ENCODE data around the gene FOXP1.

FOXP1 gene

DNA sequence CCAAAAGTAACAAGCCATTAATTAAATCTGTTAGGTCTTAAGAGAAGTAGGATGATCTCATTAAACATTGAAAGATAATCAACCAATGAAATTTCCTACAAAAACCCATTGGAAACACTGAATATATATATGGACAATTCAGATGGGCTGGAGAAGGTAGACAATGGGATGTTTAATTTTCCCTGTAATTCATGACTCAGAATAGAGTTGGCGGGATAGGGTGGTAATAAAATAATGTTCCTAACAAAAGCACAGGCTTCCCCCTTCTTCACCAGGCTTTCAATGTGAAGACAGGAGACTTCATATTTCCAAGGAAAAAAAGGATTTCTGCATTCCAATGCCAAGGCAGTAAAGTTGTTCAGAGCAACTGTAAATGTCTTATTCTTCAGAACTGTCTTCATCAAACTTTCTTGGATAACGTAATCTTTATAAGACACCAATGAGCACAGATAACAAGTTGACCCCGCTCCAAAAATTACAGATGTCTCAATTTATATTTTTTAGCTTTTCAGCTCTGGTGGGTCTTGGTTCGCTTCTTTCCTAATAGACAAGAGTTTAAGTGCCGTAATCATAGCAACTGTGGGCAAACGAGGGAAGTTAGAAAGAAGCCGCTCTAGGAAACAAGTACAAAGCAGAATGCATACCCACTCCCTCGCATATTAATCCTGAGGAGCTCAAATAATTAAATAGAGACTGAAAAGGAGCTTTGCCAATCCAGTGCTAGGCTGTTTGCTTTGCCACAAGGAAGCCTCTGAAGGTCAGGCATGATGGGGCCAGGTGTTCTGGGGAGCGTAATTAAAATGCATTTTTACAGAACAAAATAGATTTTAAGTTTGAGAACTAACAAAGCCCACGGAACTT, 377.0 kb downstream of the FOXP1 start:
- no peak for TF ChIP-seq ZNF274 (IDR thresholded peaks at IDR 0.05; ENCODE audit: low read depth, low read length)

DNA sequence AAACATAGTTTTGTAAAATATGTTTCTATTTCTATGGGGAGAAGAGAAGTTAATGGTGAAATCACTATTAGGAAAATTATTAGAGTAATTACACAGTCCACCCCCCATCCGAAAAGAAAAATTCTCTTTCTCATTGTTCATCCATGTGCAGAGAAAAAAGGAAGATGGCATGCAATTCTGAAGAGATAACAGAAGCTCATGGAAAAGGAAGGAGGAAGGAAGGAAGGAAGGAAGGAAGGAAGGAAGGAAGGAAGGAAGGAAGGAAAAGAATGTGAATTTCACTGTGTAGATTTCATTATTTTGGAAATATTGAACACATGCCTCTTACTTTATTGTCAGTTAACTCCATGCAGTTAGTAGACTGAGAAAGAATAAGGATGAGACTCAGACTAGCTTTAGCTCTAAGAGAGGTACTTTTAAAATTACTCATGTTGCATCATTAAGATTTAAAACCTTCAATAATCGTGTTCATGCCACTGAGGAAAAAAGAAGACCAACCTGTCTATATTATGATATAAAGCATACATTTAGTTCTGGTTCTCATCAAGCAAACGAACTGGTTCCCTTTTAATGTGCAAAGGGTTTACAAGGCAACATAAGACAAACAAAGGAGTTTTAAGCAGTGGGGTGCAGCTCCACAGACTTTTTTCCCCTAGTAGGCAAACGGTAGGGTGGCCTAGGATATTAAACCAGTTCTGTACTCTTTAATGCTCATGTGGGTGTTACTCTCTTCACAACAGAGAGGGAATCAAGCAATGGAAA, 379.6 kb downstream of the FOXP1 start:
- TF ChIP-seq ZNF274 (IDR thresholded peaks at IDR 0.05; ENCODE audit: low read depth, low read length): no peak

More for the DNA sequence above, 377.0 kb downstream of the FOXP1 start:
- no peak overlapping the region for H3K4me3 ChIP-seq (ENCODE audit: low read length)

DNA sequence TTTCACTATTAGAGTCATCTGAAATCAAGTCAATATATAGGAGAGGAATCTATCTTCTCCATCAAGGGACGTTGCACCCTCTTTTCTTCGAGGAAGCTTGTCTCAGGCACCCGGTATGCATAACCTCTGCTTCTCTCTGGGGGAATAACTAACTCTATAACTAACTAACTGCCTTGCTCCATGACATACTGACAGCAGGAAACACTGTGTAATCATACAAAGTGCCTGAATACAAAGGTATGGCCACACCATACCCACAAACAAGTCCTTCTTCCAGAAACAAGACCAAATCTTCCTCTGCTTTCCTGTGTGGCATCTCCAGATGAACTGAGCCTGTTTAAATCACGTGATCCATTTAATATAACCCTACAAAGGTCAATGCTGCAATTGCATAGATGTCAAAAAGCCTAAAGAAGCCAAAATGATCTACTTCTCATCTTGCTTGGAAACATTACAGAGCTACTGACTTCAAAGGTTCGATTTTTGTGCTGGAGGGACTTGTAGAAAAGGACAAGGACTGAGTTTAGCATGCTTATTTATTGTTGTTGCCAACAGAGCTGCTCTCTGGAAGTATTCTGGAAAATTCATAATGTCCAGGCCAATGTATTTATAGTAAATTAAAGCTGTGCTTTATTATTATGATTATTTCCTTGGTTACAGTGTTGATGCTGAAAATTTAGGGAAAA, 380.5 kb downstream of the FOXP1 start:
- no peak overlapping the region for H3K4me3 ChIP-seq (ENCODE audit: low read length)
- no peak for TF ChIP-seq ZNF274 (IDR thresholded peaks at IDR 0.05; ENCODE audit: low read depth, low read length)

More for the DNA sequence above, 379.6 kb downstream of the FOXP1 start:
- H3K4me3 ChIP-seq (ENCODE audit: low read length): no peak overlapping the region

- no peak for TF ChIP-seq ZNF274 (IDR thresholded peaks at IDR 0.05; ENCODE audit: low read depth, low read length)
- no peak overlapping the region for H3K4me3 ChIP-seq (ENCODE audit: low read length)
Observed at GRCh38 chr3:71201939-71202338, 381.6 kb downstream of the FOXP1 start.

- H3K4me3 ChIP-seq (ENCODE audit: low read length): no peak overlapping the region
- no peak for TF ChIP-seq ZNF274 (IDR thresholded peaks at IDR 0.05; ENCODE audit: low read depth, low read length)
Observed at GRCh38 chr3:71197841-71198565, 385.5 kb downstream of the FOXP1 start.

DNA sequence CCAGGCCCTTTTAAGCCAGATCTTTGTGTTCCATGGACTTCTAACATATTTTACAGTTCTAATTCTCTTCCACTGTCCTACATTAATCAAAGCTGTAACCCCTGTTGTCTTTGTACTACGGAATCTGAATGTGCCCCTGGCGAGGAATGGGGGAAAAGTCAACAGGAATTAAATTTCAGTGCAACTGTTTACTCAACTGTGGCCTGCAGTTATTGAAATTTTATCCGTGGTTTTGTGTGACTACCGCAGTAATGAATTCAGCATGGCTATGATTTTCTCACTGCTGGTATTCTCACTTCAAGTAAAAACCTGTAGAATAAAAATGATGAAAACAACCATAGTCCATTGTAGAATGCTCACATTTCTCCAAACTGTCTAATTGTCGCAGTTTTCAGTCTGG, 388.0 kb downstream of the FOXP1 start:
- no peak for TF ChIP-seq ZNF274 (IDR thresholded peaks at IDR 0.05; ENCODE audit: low read depth, low read length)

GRCh38 chr3:71194785-71195184, 388.7 kb downstream of the FOXP1 start:
- TF ChIP-seq ZNF274 (IDR thresholded peaks at IDR 0.05; ENCODE audit: low read depth, low read length): no peak
- no peak overlapping the region for H3K4me3 ChIP-seq (ENCODE audit: low read length)

More for the DNA sequence above, 388.0 kb downstream of the FOXP1 start:
- no peak overlapping the region for H3K4me3 ChIP-seq (ENCODE audit: low read length)

DNA sequence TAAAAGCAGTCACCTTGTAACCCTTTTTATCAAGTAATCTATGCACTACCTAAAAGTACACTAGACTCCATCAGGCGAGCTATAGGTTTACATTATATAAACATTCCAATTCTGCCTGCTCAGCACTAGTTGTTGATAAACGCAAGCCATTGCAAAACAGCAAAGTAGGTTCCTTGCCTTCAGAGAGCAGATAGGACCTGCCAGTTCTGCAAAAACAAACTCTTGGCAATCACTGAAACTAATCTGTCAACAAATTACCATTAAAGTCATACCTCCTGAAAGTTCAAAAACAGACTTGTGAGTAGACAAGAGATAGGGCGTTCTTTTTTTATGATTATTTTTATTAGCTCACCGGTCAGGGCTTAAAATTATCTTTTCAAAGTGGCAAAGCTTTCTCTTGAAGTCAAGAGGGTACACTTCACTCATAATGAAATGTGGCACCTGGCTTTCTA, 392.5 kb downstream of the FOXP1 start:
- TF ChIP-seq ZNF274 (IDR thresholded peaks at IDR 0.05; ENCODE audit: low read depth, low read length): no peak
- no peak overlapping the region for H3K4me3 ChIP-seq (ENCODE audit: low read length)

DNA sequence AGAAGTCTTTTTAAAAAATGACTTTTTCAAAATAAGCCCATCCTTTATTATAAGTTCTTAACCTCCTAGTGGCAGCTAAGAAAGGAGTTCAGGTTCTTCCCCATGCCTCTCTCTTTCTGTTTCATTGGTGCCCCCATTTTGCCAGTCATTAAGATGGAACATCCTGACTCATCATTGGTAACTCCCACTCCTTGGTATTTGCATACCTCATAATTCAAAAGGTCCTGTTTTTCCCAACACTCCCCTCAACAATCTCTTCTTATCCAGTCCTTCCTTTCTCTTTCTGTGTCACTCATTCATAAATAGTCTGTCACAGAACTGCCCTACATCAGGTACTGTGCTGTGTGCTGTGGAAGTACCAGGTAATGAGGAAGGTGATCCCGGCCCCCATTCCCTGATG, 394.0 kb downstream of the FOXP1 start:
- no peak for TF ChIP-seq ZNF274 (IDR thresholded peaks at IDR 0.05; ENCODE audit: low read depth, low read length)
- H3K4me3 ChIP-seq (ENCODE audit: low read length): no peak overlapping the region

GRCh38 chr3:71187715-71188114, 395.8 kb downstream of the FOXP1 start:
- TF ChIP-seq ZNF274 (IDR thresholded peaks at IDR 0.05; ENCODE audit: low read depth, low read length): no peak
- no peak overlapping the region for H3K4me3 ChIP-seq (ENCODE audit: low read length)

DNA sequence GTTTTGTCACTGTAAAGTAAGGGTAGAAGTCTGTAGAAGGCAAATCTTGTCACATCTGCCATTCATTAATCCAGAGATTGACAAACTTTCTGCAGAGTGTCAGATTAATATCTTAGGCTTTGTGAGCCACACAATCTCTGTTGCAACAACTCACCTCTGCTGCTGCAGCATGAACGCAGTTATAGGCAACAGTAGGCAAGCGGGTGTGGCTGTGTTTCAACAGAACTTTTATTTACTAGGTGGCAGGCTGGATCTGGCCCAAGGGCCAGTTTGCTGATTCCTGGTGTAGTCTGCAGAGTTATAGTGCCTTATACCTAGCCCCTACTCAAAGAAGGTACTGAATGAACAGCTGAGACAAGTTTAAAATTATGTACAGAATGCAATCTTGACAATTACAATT, 396.7 kb downstream of the FOXP1 start:
- TF ChIP-seq ZNF274 (IDR thresholded peaks at IDR 0.05; ENCODE audit: low read depth, low read length): no peak

GRCh38 chr3:71185733-71186455, 397.6 kb downstream of the FOXP1 start:
- no peak for TF ChIP-seq ZNF274 (IDR thresholded peaks at IDR 0.05; ENCODE audit: low read depth, low read length)
- no peak overlapping the region for H3K4me3 ChIP-seq (ENCODE audit: low read length)

More for the DNA sequence above, 396.7 kb downstream of the FOXP1 start:
- no peak overlapping the region for H3K4me3 ChIP-seq (ENCODE audit: low read length)

GRCh38 chr3:71184252-71184651, 399.3 kb downstream of the FOXP1 start:
- H3K4me3 ChIP-seq (ENCODE audit: low read length): no peak overlapping the region
- TF ChIP-seq ZNF274 (IDR thresholded peaks at IDR 0.05; ENCODE audit: low read depth, low read length): no peak
